GM12878 (cell line): ENCODE results near the gene PPM1J. TPM values are rescaled to one million over a fixed set of nuclear protein-coding genes. Genes with fewer than 3 reads are reported as not detected.
A peak's percentile ranks its signal among the peaks of the same experiment; 100 is the strongest.

Source experiments
- BMI1 ChIP-seq: fragments of 450-650 bp; IDR thresholded peaks from 2 replicates; pipeline ENCODE4 v1.6.1; 2016; ENCODE audit warnings: mild to moderate bottlenecking, moderate library complexity, borderline replicate concordance
- CBFB ChIP-seq: IDR thresholded peaks from 2 replicates; pipeline ENCODE4 v1.6.1; 2016; ENCODE audit warnings: antibody characterized with exemption, low read depth
- CHD1 ChIP-seq: IDR thresholded peaks from 2 replicates; pipeline ENCODE4 v1.6.1; 2012; ENCODE audit warnings: low read depth, low read length, improper control_type of control experiment
- DPF2 ChIP-seq: fragments of 450-650 bp; IDR thresholded peaks from 2 replicates; pipeline ENCODE4 v1.6.1; 2017; ENCODE audit warnings: mild to moderate bottlenecking
- GABPA ChIP-seq: IDR thresholded peaks from 2 replicates; pipeline ENCODE4 v1.6.1; 2014; ENCODE audit warnings: antibody characterized with exemption, low read depth, mild to moderate bottlenecking, inconsistent platforms
- KDM1A ChIP-seq: fragments of 200-600 bp; sonication (generic); IDR thresholded peaks from 2 replicates; pipeline ENCODE4 v1.6.1; 2016; ENCODE audit warnings: borderline replicate concordance
- MTA2 ChIP-seq: fragments of 450-650 bp; IDR thresholded peaks from 2 replicates; pipeline ENCODE4 v1.6.1; 2016; ENCODE audit warnings: low read depth, mild to moderate bottlenecking, moderate library complexity
- NRF1 ChIP-seq: conservative IDR thresholded peaks from 2 replicates; pipeline ENCODE4 v1.6.1; 2011; ENCODE audit warnings: mild to moderate bottlenecking, low read depth, low read length, improper control_type of control experiment
- PAX5 ChIP-seq: IDR thresholded peaks from 2 replicates; pipeline ENCODE4 v1.6.1; 2011; ENCODE audit warnings: low read depth, low read length, borderline replicate concordance
- POLR2AphosphoS5 ChIP-seq: IDR thresholded peaks from 2 replicates; pipeline ENCODE4 v1.6.1; 2011; ENCODE audit warnings: mild to moderate bottlenecking, low read length, inconsistent platforms
- RELB ChIP-seq: fragments of 450-650 bp; IDR thresholded peaks from 2 replicates; pipeline ENCODE4 v1.6.1; 2017; ENCODE audit warnings: low read depth, mild to moderate bottlenecking, moderate library complexity
- SREBF2 ChIP-seq: IDR thresholded peaks from 2 replicates; pipeline ENCODE4 v1.6.1; 2012; ENCODE audit warnings: mild to moderate bottlenecking, low read length
- TARDBP ChIP-seq: IDR thresholded peaks from 2 replicates; pipeline ENCODE4 v1.6.1; 2016; ENCODE audit warnings: borderline replicate concordance
- TBL1XR1 ChIP-seq: IDR thresholded peaks from 2 replicates; pipeline ENCODE4 v1.6.1; 2012; ENCODE audit warnings: low read depth, low read length, improper control_type of control experiment
- YY1 ChIP-seq: IDR thresholded peaks from 2 replicates; pipeline ENCODE4 v1.6.1; 2011; ENCODE audit warnings: low read depth, mild to moderate bottlenecking, low read length
- ZBTB40 ChIP-seq: fragments of 450-650 bp; IDR thresholded peaks from 2 replicates; pipeline ENCODE4 v1.6.1; 2016; ENCODE audit warnings: mild to moderate bottlenecking, moderate library complexity, borderline replicate concordance
- ZNF24 ChIP-seq: fragments of 450-650 bp; IDR thresholded peaks from 2 replicates; pipeline ENCODE4 v1.6.1; 2017; ENCODE audit warnings: antibody characterized with exemption, mild to moderate bottlenecking
- polyA plus RNA-seq, 11 experiments: library from polyadenylated mRNA; depleted of rRNA in 4 of 11; unstranded in 6 of 11; stranded (reverse) in 5 of 11; fragments of >200 nt; fragmentation: Nextera tagmentation in 4 of 11; fragmentation: Illumina TruSeq in 1 of 11; extraction: Ambion mirVana in 4 of 11; extraction: Trizol in 1 of 11; gene quantifications; 1 replicate in 1 of 11; 2 replicates in 10 of 11; pipeline versions ENCODE4 v1.2.1 to v1.2.3, GENCODE V29; 2011 to 2016; ENCODE audit warnings: inconsistent platforms in 2 of 11, missing spikeins in 2 of 11, low read depth in 1 of 11
- total RNA-seq, 4 experiments: library from RNA; depleted of rRNA in 3 of 4; stranded (reverse); fragments of >200 nt in 3 of 4; fragmentation: Illumina TruSeq in 1 of 4; extraction: Trizol in 1 of 4; gene quantifications; 2 replicates each; pipeline versions ENCODE4 v1.2.1 to v1.2.3, GENCODE V29; 2013 to 2021
- TF ChIP-seq, protein P1 (sequence below): fragments of 450-650 bp; IDR thresholded peaks from 2 replicates; pipeline ENCODE4 v1.6.1; 2017; ENCODE audit warnings: antibody characterized with exemption, mild to moderate bottlenecking, moderate library complexity

Gene PPM1J
- total and polyA plus RNA-seq, 10 of the 15 experiments (the other 5 are each of a cell fraction or from before 2014, with no cell fraction given): 0.07 to 1.8 (median 0.59) TPM; not detected in 1

- TF ChIP-seq TBL1XR1 (no peak), SREBF2 (no peak), TARDBP (no peak), DPF2 (peak; percentile 76), CHD1 (no peak), PAX5 (0 out of 2 replicates have a peak, but pooled peaks have one; percentile 24), GABPA (no peak), NRF1 (no peak), MTA2 (peak; percentile 52; the same call in 1 of the 2 replicates), BMI1 (no peak), ZNF24 (no peak), ZBTB40 (no peak), RELB (peak; percentile 77), KDM1A (no peak), YY1 (no peak), POLR2AphosphoS5 (no peak), CBFB (no peak)
- TF ChIP-seq, protein P1, sequence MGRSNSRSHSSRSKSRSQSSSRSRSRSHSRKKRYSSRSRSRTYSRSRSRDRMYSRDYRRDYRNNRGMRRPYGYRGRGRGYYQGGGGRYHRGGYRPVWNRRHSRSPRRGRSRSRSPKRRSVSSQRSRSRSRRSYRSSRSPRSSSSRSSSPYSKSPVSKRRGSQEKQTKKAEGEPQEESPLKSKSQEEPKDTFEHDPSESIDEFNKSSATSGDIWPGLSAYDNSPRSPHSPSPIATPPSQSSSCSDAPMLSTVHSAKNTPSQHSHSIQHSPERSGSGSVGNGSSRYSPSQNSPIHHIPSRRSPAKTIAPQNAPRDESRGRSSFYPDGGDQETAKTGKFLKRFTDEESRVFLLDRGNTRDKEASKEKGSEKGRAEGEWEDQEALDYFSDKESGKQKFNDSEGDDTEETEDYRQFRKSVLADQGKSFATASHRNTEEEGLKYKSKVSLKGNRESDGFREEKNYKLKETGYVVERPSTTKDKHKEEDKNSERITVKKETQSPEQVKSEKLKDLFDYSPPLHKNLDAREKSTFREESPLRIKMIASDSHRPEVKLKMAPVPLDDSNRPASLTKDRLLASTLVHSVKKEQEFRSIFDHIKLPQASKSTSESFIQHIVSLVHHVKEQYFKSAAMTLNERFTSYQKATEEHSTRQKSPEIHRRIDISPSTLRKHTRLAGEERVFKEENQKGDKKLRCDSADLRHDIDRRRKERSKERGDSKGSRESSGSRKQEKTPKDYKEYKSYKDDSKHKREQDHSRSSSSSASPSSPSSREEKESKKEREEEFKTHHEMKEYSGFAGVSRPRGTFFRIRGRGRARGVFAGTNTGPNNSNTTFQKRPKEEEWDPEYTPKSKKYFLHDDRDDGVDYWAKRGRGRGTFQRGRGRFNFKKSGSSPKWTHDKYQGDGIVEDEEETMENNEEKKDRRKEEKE: no peak
Measured at GRCh38 chr1:112713466-112714312, 1.4 kb downstream of the PPM1J start (continued).
